Effector memory CD8-positive, alpha-beta T cell (primary cell): ENCODE measurements around the gene CHAD.
A peak's percentile ranks its signal among the peaks of the same experiment; 100 is the strongest.
"Not testable (repeated sequence)": the region's sequence is repeated elsewhere in the genome, so short reads cannot be mapped to it uniquely, and the experiment has no call there.

ENCODE experiments used
- ATAC-seq: fragments of 150-1000 bp; cut with Tn5 transposase; replicated peaks from 2 replicates; pipeline ENCODE4 v1.10.0; 2021; ENCODE audit warnings: mild to moderate bottlenecking, moderate library complexity
- DNase-seq, 3 experiments: peaks; one replicate each; pipeline ENCODE4 v3.0.0; 2021
- H3K27ac Mint-ChIP-seq, 2 donors: one replicate each; pipeline ENCODE4 v1.8.0; 2022; ENCODE audit warnings: mild to moderate bottlenecking in 2 of 2, mixed read lengths in 2 of 2, moderate library complexity in 2 of 2
- H3K27me3 Mint-ChIP-seq, 2 donors: one replicate each; pipeline ENCODE4 v1.8.0; 2022; ENCODE audit warnings: mixed read lengths in 2 of 2
- H3K36me3 Mint-ChIP-seq: one replicate; pipeline ENCODE4 v1.8.0; 2022; ENCODE audit warnings: mild to moderate bottlenecking, moderate library complexity, mixed read lengths; ENCODE audit not compliant: insufficient read depth
- H3K4me1 Mint-ChIP-seq, 2 donors: one replicate each; pipeline ENCODE4 v1.8.0; 2022; ENCODE audit warnings: low read depth in 2 of 2, mixed read lengths in 2 of 2
- H3K4me3 Mint-ChIP-seq, 2 donors: one replicate each; pipeline ENCODE4 v1.8.0; 2022; ENCODE audit warnings: mild to moderate bottlenecking in 2 of 2, mixed read lengths in 2 of 2, moderate library complexity in 2 of 2
- H3K9me3 Mint-ChIP-seq, 2 donors: one replicate each; pipeline ENCODE4 v1.8.0; 2022; ENCODE audit warnings: mixed read lengths in 2 of 2

The CHAD gene

DNA sequence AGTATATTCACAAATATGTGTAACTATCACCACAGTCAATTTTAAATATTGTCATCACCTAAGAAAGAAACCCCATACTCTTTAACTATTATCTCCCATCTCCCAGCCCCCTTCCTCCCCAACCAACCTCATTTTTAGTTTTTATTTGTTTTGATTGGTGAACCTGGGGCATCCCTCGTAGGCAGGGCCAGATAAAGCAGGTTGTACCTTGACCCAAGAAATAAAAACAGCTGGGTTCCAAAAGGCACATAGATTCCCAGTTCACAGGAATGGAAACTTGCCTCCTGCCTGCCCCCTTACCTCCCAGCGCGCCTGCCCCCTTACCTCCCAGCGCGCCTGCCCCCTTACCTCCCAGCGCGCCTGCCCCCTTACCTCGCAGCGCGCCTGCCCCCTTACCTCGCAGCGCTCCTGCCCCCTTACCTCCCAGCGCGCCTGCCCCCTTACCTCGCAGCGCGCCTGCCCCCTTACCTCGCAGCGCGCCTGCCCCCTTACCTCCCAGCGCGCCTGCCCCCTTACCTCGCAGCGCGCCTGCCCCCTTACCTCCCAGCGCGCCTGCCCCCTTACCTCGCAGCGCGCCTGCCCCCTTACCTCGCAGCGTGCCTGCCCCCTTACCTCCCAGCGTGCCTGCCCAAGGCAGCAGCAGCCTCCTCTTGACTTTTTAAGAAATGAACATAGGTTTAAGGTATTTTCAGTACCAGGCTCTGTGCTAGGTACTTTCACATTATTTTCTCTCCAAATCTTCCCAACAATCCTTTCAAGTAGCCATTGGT lies 7.3 kb upstream of the CHAD start:
- H3K4me3 Mint-ChIP-seq = not testable (repeated sequence)

DNA sequence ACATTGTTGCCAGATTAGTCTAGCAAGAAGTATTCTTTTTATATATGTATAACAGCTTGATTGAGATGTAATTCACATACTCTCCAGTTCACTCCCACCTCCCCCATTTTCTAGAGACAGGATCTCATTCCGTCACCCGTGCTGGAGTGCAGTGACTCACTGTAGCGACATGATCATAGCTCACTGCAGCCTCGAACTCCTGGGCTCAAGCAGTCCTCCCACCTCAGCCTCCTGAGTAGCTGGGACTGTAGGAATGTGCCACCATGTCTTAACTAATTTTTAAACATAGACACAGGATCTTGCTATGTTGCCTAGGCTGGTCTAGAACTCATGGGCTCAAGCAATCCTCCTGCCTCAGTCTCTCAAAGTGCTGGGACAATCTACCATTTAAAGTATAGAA lies 6.7 kb upstream of the CHAD start:
- peaks cover 6% of the 10 kb centered on the region for H3K36me3 Mint-ChIP-seq
- H3K27ac Mint-ChIP-seq = peak overlapping the region in 1 of 2 donors; percentile 1
- ATAC-seq (no peak), DNase-seq (no peak)
- no peak overlapping the region for H3K4me3 Mint-ChIP-seq
- no peaks in the 10 kb centered on the region for H3K9me3 Mint-ChIP-seq
- peaks cover 14 to 19% of the 10 kb centered on the region in 2 donors for H3K4me1 Mint-ChIP-seq
- no peaks in the 10 kb centered on the region for H3K27me3 Mint-ChIP-seq

More for the DNA sequence above, 7.3 kb upstream of the CHAD start:
- ATAC-seq, H3K36me3 Mint-ChIP-seq, DNase-seq, H3K9me3 Mint-ChIP-seq, H3K27me3 Mint-ChIP-seq: not testable (repeated sequence)
- Mint-ChIP-seq H3K27ac (peak overlapping the region in 1 of 2 donors; percentile 1), H3K4me1 (peaks cover 15 to 23% of the 10 kb centered on the region in 2 donors)

DNA sequence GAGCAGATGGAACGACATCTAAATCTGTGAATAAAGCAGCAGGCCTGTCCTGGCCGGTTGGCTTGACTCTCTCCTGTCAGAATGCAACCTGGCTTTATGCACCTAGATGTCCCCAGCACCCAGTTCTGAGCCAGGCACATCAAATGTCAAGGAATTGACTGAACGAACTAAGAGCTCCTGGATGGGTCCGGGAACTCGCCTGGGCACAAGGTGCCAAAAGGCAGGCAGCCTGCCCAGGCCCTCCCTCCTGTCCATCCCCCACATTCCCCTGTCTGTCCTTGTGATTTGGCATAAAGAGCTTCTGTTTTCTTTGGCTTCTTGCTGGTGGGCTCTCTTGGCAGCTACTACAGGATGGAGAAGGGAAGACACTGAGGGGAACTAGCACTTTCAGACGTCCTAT lies 5.8 kb upstream of the CHAD start:
- Mint-ChIP-seq H3K27me3 (no peaks in the 10 kb centered on the region), H3K4me1 (peaks cover 8 to 10% of the 10 kb centered on the region in 2 donors), H3K9me3 (no peaks in the 10 kb centered on the region), H3K4me3 (no peak overlapping the region), H3K36me3 (peaks cover 2% of the 10 kb centered on the region), H3K27ac (no peak overlapping the region)
- DNase-seq = no peak
- ATAC-seq = no peak

DNA sequence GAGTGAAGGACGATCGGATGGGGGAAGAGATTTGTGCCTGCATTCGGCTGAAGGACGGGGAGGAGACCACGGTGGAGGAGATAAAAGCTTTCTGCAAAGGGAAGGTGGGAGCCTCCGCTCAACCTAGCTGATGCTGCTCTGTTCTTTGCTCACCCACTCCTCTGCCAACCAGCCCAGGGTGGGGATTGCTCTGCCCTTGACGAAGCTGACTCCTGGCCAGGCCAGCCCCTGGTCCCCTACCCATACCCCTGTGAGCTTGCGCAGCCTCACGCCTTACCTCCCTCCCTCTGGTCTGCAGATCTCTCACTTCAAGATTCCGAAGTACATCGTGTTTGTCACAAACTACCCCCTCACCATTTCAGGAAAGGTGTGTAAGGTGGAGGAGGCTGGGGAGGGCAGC lies 5.2 kb upstream of the CHAD start:
- ATAC-seq (no peak), DNase-seq (no peak)
- no peak overlapping the region for H3K4me3 Mint-ChIP-seq
- no peak overlapping the region for H3K27ac Mint-ChIP-seq
- no peaks in the 10 kb centered on the region for H3K27me3 Mint-ChIP-seq
- peaks cover 2% of the 10 kb centered on the region for H3K36me3 Mint-ChIP-seq
- no peaks in the 10 kb centered on the region for H3K9me3 Mint-ChIP-seq
- peaks cover 6 to 9% of the 10 kb centered on the region in 2 donors for H3K4me1 Mint-ChIP-seq

DNA sequence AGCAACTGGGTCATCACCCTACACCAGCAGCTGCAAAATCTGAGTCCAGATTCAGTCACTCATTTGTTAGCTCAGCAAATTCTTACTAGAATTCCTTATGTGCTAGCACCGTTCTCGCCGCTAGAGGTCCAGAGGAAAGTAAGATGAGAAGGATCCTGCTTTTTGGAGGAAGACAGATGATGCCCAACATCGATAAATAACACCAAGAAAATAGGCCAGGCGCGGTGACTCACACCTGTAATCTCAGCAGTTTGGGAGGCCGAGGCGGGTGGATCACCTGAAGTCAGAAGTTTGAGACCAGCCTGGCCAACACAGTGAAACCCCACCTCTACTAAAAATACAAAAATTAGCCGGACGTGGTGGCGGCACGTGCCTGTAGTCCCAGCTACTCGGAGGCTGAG lies 4.1 kb upstream of the CHAD start:
- DNase-seq, H3K27me3 Mint-ChIP-seq, H3K27ac Mint-ChIP-seq, H3K4me3 Mint-ChIP-seq, H3K36me3 Mint-ChIP-seq, H3K4me1 Mint-ChIP-seq, ATAC-seq, H3K9me3 Mint-ChIP-seq: not testable (repeated sequence)

DNA sequence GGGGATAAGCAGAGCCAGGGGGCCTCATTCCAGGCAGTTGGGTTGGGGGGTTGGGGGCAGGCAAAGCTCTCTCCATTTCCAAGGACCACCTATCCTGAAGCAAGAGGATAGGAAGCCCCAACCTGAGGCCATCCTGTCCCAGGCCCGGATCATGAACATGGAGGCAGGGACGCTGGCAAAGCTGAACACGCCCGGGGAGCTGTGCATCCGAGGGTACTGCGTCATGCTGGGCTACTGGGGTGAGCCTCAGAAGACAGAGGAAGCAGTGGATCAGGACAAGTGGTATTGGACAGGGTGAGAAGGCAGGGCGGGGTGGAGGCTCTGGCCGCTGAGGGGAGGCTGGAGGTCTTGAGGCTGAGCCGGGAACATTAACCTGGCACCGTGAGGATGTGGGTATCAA lies 3.6 kb upstream of the CHAD start:
- no peak for ATAC-seq
- H3K27ac Mint-ChIP-seq = no peak overlapping the region

DNA sequence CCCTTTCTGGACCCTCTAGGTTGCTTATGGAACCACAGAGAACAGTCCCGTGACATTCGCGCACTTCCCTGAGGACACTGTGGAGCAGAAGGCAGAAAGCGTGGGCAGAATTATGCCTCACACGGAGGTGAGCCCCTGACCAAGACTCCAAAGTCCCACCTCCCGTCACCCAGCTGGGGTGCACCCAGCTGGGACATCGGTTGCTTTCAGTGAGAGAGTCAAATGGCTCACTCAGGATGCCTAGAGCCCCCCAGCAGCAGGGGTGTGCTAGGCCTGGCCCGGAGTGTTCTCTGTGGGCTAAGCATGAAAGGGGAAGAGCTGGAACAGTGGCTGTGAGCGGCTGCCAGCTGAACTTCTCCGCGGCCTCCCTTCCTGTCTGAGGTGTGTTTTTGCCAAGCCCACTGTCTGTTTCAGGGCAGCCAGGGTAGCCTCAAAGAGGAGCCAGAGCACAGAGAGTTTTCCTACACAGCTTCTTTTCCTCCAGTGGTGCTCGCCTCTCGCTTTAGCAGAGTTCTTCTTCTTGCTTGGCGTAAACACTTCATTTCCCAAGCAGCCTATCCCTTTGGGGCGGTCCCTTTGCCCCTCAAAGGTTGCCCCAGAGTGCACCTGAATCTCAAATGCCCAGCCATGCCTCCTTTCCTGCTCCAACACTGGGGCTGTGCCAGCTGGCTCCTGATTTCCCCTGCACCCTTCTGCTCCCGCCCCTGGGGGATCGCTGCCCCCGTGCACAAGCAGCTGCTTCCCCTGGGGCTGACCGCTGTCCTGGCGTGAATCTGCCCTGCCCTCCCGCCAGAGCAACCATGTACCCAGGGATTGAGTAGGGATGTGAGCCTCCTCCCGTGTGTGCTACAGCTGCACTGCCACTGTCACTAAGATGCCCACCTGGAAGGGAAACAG lies 2.6 kb upstream of the CHAD start:
- peaks cover 20 to 22% of the 10 kb centered on the region in 2 donors for H3K27me3 Mint-ChIP-seq
- no peak for DNase-seq
- no peak overlapping the region for H3K27ac Mint-ChIP-seq
- H3K4me1 Mint-ChIP-seq = peaks cover 13 to 20% of the 10 kb centered on the region in 2 donors
- peaks cover 5% of the 10 kb centered on the region for H3K36me3 Mint-ChIP-seq
- H3K9me3 Mint-ChIP-seq = no peaks in the 10 kb centered on the region
- peak overlapping the region in 1 of 2 donors; percentile 3 for H3K4me3 Mint-ChIP-seq
- no peak for ATAC-seq

More for the DNA sequence above, 3.6 kb upstream of the CHAD start:
- Mint-ChIP-seq H3K4me1 (peaks cover 5 to 13% of the 10 kb centered on the region in 2 donors), H3K36me3 (peaks cover 2% of the 10 kb centered on the region), H3K4me3 (no peak overlapping the region), H3K27me3 (peaks cover 12 to 14% of the 10 kb centered on the region in 2 donors), H3K9me3 (no peaks in the 10 kb centered on the region)
- DNase-seq = no peak

DNA sequence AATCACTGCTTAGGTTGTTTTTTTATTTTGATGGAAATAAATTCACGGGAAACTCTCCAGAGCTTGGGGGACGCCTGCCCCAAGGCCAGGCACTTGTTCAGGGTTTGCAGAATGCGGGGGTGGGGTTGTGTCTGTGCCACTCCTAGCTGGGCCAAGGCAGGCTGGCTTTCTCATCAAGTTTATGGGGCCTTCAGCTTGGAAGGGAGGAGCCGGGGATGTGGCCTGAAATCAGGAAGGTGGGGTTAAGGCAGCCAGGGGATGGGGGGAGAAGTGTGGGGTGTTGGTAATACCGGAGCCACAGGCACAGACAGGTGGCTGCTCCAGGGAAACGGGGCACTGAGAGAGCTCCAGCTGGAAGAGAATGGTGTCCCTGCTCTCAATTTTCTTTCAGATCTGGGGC lies 1.7 kb upstream of the CHAD start:
- peaks cover 5% of the 10 kb centered on the region for H3K36me3 Mint-ChIP-seq
- peaks cover 13 to 20% of the 10 kb centered on the region in 2 donors for H3K4me1 Mint-ChIP-seq
- H3K27ac Mint-ChIP-seq = no peak overlapping the region
- DNase-seq = no peak
- H3K27me3 Mint-ChIP-seq = peaks cover 24 to 26% of the 10 kb centered on the region in 2 donors
- no peak for ATAC-seq
- H3K4me3 Mint-ChIP-seq = peak overlapping the region in 1 of 2 donors; percentile 14
- H3K9me3 Mint-ChIP-seq = no peaks in the 10 kb centered on the region

DNA sequence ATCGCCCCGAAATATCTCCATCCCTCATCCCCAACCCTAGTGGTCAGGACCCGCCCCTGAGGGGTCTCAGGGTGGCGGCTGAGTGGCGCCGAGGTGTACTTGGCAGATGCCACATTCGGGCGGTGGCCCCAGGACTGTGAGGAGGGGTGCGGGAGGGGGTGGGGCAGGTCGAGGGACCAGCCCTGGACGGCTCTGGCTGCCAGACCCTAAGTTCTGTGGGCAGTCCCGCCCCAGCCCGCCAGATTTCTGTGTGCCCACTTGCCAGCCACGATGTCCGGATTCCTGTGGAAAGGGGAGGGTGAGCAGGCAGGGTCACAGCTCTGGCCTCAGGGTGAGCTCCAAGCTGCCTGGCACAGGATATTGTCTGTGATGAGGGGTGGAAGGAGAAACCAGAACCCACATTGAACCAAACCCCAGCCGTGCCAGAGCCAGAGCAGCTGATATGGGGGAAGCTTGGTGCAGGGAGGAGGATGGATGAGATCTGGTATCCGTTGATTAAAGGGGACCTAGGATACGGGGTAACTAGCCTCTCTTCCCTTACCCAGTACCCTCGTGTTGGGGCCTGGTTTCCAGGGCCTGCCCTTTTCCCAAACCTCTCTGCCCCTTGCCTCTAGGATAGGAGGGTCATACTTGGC lies 1.1 kb upstream of the CHAD start:
- H3K9me3 Mint-ChIP-seq = no peaks in the 10 kb centered on the region
- no peak for ATAC-seq
- no peak for DNase-seq
- peaks cover 13 to 20% of the 10 kb centered on the region in 2 donors for H3K4me1 Mint-ChIP-seq
- H3K27me3 Mint-ChIP-seq = peaks cover 27 to 32% of the 10 kb centered on the region in 2 donors
- H3K36me3 Mint-ChIP-seq = peaks cover 5% of the 10 kb centered on the region
- H3K4me3 Mint-ChIP-seq = peak overlapping the region in 1 of 2 donors; percentile 61
- H3K27ac Mint-ChIP-seq = no peak overlapping the region

DNA sequence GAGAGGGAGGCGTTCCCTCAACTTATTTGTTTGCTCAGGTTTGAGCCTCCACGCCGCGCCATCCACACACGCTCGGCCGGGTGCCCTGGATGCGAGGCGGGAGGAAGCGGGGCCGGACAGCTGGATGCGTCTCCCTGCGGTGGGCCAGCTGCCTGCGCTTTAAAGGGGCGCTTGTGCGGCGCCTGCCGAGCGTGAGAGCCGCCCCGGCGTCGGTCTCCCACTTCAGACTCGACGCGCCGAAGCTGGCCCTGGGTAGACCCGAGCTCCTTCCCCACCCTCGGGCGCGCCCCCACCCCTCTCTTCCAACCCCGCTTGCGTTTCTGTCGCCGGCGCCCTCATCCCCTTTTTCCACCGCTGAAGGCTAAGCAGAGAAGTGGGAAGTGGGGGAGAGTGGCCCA lies 527 bp upstream of the CHAD start:
- ATAC-seq = peak; percentile 28
- Mint-ChIP-seq H3K4me1 (peaks cover 13 to 23% of the 10 kb centered on the region in 2 donors), H3K9me3 (no peaks in the 10 kb centered on the region), H3K36me3 (peaks cover 4% of the 10 kb centered on the region), H3K27ac (no peak overlapping the region), H3K27me3 (peaks cover 27 to 37% of the 10 kb centered on the region in 2 donors), H3K4me3 (peak overlapping the region in 1 of 2 donors; percentile 61)
- DNase-seq = no peak

DNA sequence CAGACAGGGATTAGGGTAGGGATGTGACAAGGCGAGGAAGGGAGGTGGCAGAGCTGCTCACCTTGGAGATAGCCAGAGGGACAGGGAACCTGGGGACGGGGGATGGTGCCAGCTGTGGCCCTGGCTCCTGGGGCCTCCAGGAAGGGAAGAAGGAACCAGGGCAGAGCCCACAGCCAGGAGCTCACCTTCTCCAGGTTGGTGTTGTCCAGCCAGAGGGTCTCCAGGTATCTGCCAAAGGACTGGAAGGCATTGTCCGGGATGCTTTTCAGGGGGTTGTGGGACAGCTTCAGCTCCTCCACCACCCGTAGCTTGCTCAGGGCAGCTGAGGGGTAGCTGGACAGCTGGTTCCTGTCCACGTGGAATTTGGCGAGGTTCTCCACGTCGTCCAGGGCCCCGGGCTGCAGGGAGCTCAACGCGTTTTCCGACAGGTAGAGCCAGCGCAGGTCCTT lies 801 bp downstream of the CHAD start:
- Mint-ChIP-seq H3K36me3 (peaks cover 3% of the 10 kb centered on the region), H3K4me3 (peak overlapping the region; percentile 35 to 66), H3K27ac (no peak overlapping the region), H3K27me3 (peaks cover 27 to 37% of the 10 kb centered on the region in 2 donors), H3K4me1 (peaks cover 13 to 23% of the 10 kb centered on the region in 2 donors), H3K9me3 (no peaks in the 10 kb centered on the region)
- DNase-seq (no peak), ATAC-seq (no peak)

DNA sequence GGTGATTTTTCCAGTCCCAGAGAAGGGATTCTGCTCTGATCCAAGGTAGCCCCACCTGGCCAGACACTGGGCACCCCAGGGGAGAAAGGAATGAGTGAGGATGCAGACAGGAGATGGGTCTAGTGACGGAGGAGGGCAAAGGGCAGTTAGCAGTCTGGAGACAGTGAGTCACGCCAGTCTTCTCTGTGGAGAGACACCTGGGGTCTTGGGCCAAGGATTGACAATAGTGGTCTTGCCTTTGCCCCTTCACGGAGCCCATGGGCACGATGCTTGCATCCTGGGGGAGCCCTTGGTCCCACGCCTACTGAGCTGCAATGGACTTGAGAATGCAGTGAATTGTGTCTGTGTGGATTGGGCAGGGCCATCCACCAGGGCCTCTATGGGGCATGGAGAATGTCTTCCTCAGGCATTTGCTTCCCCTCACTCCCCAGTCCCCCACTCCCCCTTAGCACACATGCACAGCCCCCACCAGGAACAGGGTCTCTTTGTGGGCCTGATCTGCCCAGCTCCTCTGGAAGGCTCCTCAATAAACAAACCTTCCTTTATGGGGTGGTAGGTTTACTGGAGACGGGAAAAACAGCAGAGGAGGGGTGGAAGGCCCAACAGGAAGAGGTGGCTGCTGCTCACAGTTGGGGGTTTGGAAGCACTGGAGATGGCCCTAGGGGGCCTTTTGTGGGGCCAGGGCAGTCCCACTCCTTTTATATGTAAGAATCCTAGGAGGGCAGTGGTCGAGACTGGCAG lies 1.4 kb downstream of the CHAD start:
- peaks cover 27 to 37% of the 10 kb centered on the region in 2 donors for H3K27me3 Mint-ChIP-seq
- H3K4me1 Mint-ChIP-seq = peaks cover 13 to 23% of the 10 kb centered on the region in 2 donors
- H3K36me3 Mint-ChIP-seq = peaks cover 3% of the 10 kb centered on the region
- DNase-seq (no peak), ATAC-seq (no peak)
- H3K27ac Mint-ChIP-seq = no peak overlapping the region
- H3K4me3 Mint-ChIP-seq = peak overlapping the region; percentile 15 to 66
- no peaks in the 10 kb centered on the region for H3K9me3 Mint-ChIP-seq
